ENCODE measurements around the gene LRRC4C. TPM values are rescaled to one million over a fixed set of nuclear protein-coding genes. Genes with fewer than 3 reads are reported as not detected.

Gene LRRC4C
- total RNA-seq, 6 donors from 2014 or later = 0.37 to 1.2 (median 1.0) TPM; not detected in 2

- no peak for DNase-seq
- TF ChIP-seq EP300 (IDR thresholded peaks at IDR 0.05) (no peak), POLR2A (IDR thresholded peaks at IDR 0.05) (no peak), POLR2AphosphoS5 (IDR thresholded peaks at IDR 0.05) (no peak), CTCF (IDR thresholded peaks at IDR 0.05) (no peak)
Observed at GRCh38 chr11:40573254-40573891, 886.1 kb downstream of the LRRC4C start.

GRCh38 chr11:40569947-40570531 lies 889.4 kb downstream of the LRRC4C start:
- H3K27ac ChIP-seq = no peak overlapping the region
- H3K9me3 ChIP-seq = no peaks in the 10 kb centered on the region
- DNase-seq = no peak
- no peaks in the 10 kb centered on the region for H3K36me3 ChIP-seq
- no peak overlapping the region for H3K4me3 ChIP-seq
- ATAC-seq (ENCODE audit: low FRiP score in 2 of 2) = no peak
- WGBS, 2 donors = 75 to 85% methylated on average over 1 of the region's 1 CpG
- TF ChIP-seq CTCF (IDR thresholded peaks at IDR 0.05) = no peak
- no peak for TF ChIP-seq EP300 (IDR thresholded peaks at IDR 0.05)
- no peak for TF ChIP-seq POLR2A (IDR thresholded peaks at IDR 0.05)
- no peak for TF ChIP-seq POLR2AphosphoS5 (IDR thresholded peaks at IDR 0.05)
- H3K27me3 ChIP-seq = no peaks in the 10 kb centered on the region
- no peaks in the 10 kb centered on the region for H3K4me1 ChIP-seq

More at GRCh38 chr11:40573254-40573891, 886.1 kb downstream of the LRRC4C start:
- no peaks in the 10 kb centered on the region for H3K9me3 ChIP-seq
- 41 to 46% methylated on average over 1 of the region's 1 CpG for WGBS, 2 donors
- H3K4me1 ChIP-seq = no peaks in the 10 kb centered on the region
- no peak overlapping the region for H3K4me3 ChIP-seq
- H3K27me3 ChIP-seq = no peaks in the 10 kb centered on the region
- no peaks in the 10 kb centered on the region for H3K36me3 ChIP-seq
- no peak overlapping the region for H3K27ac ChIP-seq
- no peak for ATAC-seq (ENCODE audit: low FRiP score in 2 of 2)

GRCh38 chr11:40567392-40567791 lies 892.1 kb downstream of the LRRC4C start:
- DNase-seq (no peak), ATAC-seq (ENCODE audit: low FRiP score in 2 of 2) (no peak)
- H3K27ac ChIP-seq = no peak overlapping the region
- no peaks in the 10 kb centered on the region for H3K27me3 ChIP-seq
- H3K36me3 ChIP-seq = no peaks in the 10 kb centered on the region
- H3K9me3 ChIP-seq = no peaks in the 10 kb centered on the region
- TF ChIP-seq EP300 (IDR thresholded peaks at IDR 0.05) (no peak), POLR2A (IDR thresholded peaks at IDR 0.05) (no peak), CTCF (IDR thresholded peaks at IDR 0.05) (no peak), POLR2AphosphoS5 (IDR thresholded peaks at IDR 0.05) (no peak)
- no peaks in the 10 kb centered on the region for H3K4me1 ChIP-seq
- H3K4me3 ChIP-seq = no peak overlapping the region
- 86 to 88% methylated on average over 1 of the region's 1 CpG for WGBS, 2 donors

- no peaks in the 10 kb centered on the region for H3K27me3 ChIP-seq
- no peak overlapping the region for H3K27ac ChIP-seq
- DNase-seq (no peak), ATAC-seq (ENCODE audit: low FRiP score in 2 of 2) (no peak)
- no peaks in the 10 kb centered on the region for H3K9me3 ChIP-seq
- no peak overlapping the region for H3K4me3 ChIP-seq
- H3K36me3 ChIP-seq = no peaks in the 10 kb centered on the region
- H3K4me1 ChIP-seq = no peaks in the 10 kb centered on the region
- WGBS, 2 donors = 68 to 69% methylated on average over 3 of the region's 3 CpGs
- TF ChIP-seq EP300 (IDR thresholded peaks at IDR 0.05) = no peak
- no peak for TF ChIP-seq CTCF (IDR thresholded peaks at IDR 0.05)
- TF ChIP-seq POLR2A (IDR thresholded peaks at IDR 0.05) = no peak
- TF ChIP-seq POLR2AphosphoS5 (IDR thresholded peaks at IDR 0.05) = no peak
Observed at GRCh38 chr11:40544162-40544561, 915.3 kb downstream of the LRRC4C start.

GRCh38 chr11:40542821-40543220 lies 916.6 kb downstream of the LRRC4C start:
- Histone ChIP-seq H3K9me3 (no peaks in the 10 kb centered on the region), H3K27me3 (no peaks in the 10 kb centered on the region), H3K27ac (no peak overlapping the region), H3K4me1 (no peaks in the 10 kb centered on the region), H3K4me3 (no peak overlapping the region), H3K36me3 (no peaks in the 10 kb centered on the region)
- TF ChIP-seq CTCF (IDR thresholded peaks at IDR 0.05) (no peak), POLR2AphosphoS5 (IDR thresholded peaks at IDR 0.05) (no peak), POLR2A (IDR thresholded peaks at IDR 0.05) (no peak), EP300 (IDR thresholded peaks at IDR 0.05) (no peak)
- DNase-seq (no peak), ATAC-seq (ENCODE audit: low FRiP score in 2 of 2) (no peak)
- WGBS, 2 donors = 79 to 86% methylated on average over 1 of the region's 1 CpG
